Effector memory CD4-positive, alpha-beta T cell (primary cell): ENCODE measurements around the gene NPB.

ENCODE experiments used
- DNase-seq, 3 donors: peaks; one replicate each; pipeline ENCODE4 v3.0.0-alpha.2; 2020
- H3K27ac ChIP-seq: 2 replicates; pipeline ENCODE4 v1.7.0; 2013; ENCODE audit warnings: mild to moderate bottlenecking, low read length, moderate library complexity; ENCODE audit not compliant: insufficient read depth, poor library complexity, severe bottlenecking
- H3K27me3 ChIP-seq: replicated peaks from 2 replicates; pipeline ENCODE4 v1.7.0; 2013; ENCODE audit warnings: mild to moderate bottlenecking, low read length; ENCODE audit not compliant: insufficient read depth, control insufficient read depth, poor library complexity, severe bottlenecking
- H3K36me3 ChIP-seq: 2 replicates; pipeline ENCODE4 v1.7.0; 2013; ENCODE audit warnings: mild to moderate bottlenecking, low read length, moderate library complexity; ENCODE audit not compliant: control insufficient read depth, insufficient read depth
- H3K4me1 ChIP-seq: 2 replicates; pipeline ENCODE4 v1.7.0; 2013; ENCODE audit warnings: low read length, mild to moderate bottlenecking; ENCODE audit not compliant: control insufficient read depth, insufficient read depth, poor library complexity, severe bottlenecking
- H3K4me3 ChIP-seq: 2 replicates; pipeline ENCODE4 v1.7.0; 2013; ENCODE audit warnings: low read length, low read depth, mild to moderate bottlenecking; ENCODE audit not compliant: insufficient read depth, poor library complexity, severe bottlenecking
- H3K9me3 ChIP-seq: 2 replicates; pipeline ENCODE4 v1.7.0; 2013; ENCODE audit warnings: mild to moderate bottlenecking, low read length, moderate library complexity; ENCODE audit not compliant: control insufficient read depth
- total RNA-seq, 3 donors: gene quantifications; one replicate each; lab custom pipeline; 2026; lab: John Stamatoyannopoulos, UW

Gene NPB
- total RNA-seq, result 0.17 to 0.26 (median 0.19) reads per million in 3 donors

DNA sequence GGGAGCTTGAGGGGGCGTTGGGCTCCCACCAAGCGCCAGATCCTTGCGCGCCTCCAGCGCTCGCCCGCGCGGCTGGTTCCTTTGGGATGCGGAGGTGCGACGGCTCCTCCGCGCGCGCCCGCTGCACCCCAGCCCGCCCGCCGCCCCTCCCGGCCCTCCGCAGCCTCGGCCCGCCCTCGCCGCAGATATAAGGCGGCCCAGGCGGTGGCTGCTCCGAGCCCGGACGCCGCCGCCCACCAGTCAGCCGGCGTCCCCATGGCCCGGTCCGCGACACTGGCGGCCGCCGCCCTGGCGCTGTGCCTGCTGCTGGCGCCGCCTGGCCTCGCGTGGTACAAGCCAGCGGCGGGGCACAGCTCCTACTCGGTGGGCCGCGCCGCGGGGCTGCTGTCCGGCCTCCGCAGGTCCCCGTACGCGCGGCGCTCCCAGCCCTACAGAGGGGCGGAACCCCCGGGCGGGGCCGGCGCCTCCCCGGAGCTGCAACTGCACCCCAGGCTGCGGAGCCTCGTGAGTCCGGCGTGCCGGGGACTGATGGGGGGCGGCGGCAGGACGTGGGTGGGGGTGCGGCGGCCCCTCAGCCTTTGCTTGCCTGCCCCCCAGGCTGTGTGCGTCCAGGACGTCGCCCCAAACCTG lies at the start of gene NPB:
TSS of gene NPB (plus strand) at position 216 of the 630 bp plus-strand sequence. CDS start at position 256, 40 bp downstream.
- no peak within 1 kb of the TSS for H3K4me3 ChIP-seq
- no peak for DNase-seq
- H3K4me1 ChIP-seq, result peaks cover 10% of the 10 kb centered on the region
- peaks cover 10% of the 10 kb centered on the region for H3K27me3 ChIP-seq
- H3K9me3 ChIP-seq, result no peaks in the 10 kb centered on the region
- peaks cover 38% of the 10 kb centered on the region for H3K36me3 ChIP-seq
- no peak within 1 kb of the TSS for H3K27ac ChIP-seq

- no peaks in the 10 kb centered on the region for H3K27me3 ChIP-seq
- no peak for DNase-seq
- no peak overlapping the region for H3K4me3 ChIP-seq
- peaks cover 59% of the 10 kb centered on the region for H3K36me3 ChIP-seq
- peaks cover 12% of the 10 kb centered on the region for H3K4me1 ChIP-seq
- H3K27ac ChIP-seq, result no peak overlapping the region
- H3K9me3 ChIP-seq, result no peaks in the 10 kb centered on the region
Observed at GRCh38 chr17:81854974-81855774, 46.9 kb upstream of the NPB start.

DNA sequence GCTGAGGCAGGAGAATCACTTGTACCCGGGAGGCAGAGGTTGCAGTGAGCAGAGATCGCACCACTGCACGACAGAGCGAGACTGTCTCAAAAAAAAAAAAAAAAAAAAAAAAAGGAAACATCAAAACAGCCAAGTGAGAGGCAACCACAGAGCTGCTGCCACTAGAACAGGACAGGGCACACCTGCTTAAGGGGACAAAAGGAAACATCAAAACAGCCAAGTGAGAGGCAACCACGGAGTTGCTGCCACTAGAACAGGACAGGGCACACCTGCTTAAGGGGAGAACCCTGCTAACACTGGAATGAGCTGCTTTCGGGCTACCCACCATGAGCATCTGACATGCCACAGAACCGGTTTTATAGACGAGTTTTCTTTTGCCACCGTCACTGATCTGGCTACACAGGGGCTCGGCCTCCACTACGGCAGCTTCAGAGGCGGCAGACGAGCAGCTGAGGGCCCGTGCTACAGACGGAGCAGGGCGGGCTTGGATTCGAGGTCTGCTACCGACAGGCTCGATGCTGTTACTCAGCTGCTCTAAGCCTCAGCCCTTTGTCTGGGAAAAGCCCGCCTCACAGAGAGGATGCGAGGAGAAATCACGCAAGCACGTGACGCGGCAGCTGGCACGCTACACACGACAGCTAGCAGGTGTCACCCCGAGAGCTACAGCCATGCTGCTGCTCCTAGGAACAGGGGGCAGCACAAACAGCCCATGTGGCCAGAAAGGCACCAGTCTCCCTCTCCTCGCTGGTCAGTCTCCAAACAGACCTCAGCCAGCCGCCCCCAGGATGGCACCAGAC lies 43.7 kb upstream of the NPB start:
- H3K27me3 ChIP-seq, result no peaks in the 10 kb centered on the region
- no peak for DNase-seq
- H3K36me3 ChIP-seq, result peaks cover 35% of the 10 kb centered on the region
- H3K4me3 ChIP-seq, result no peak overlapping the region
- H3K27ac ChIP-seq, result no peak overlapping the region
- peaks cover 15% of the 10 kb centered on the region for H3K4me1 ChIP-seq
- H3K9me3 ChIP-seq, result no peaks in the 10 kb centered on the region

DNA sequence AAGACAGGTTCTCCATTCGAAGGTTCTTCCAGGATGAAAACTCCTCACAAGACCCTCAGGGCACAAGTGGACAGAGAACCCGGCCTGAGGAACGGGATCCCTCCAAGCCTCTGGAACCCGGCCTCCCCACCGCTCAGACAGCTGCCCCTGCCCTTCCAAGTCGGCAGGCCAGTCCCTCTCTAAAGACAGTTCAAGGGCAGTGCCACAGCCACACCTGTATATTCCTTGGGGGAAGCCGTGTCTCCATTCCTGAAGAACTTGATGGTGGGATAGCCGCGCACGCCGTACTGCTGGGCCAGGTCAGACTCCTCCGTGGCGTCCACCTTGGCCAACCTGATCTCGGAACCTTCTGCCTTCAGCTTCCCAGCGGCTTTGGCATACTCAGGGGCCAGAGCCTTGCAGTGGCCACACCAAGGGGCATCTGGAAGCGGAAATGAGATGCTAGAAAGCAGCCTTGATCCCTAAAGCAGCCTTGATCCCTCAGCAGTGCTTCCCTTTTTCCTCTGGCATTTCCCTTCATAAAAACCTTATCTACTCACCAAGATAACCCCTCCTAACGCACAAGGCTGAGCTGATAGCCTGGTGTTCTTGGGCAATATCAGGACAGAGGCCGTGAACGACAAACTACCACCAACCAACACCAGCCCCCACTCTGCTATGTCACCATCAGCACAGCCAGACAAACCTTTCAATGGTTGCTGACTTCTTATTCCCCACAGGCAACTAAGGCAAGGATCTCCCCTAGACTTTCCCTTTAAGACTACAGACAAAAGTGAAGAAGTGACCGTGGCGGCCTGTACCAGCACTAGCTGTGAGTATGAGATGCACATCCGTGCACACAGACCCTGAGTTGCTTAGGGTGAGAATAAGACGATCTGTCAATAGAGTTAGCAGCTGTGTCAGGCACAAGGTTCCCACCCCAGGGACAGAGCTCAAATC lies 42.8 kb upstream of the NPB start:
- Histone ChIP-seq H3K27ac (peak overlapping the region; percentile 84), H3K27me3 (no peaks in the 10 kb centered on the region), H3K4me3 (peak overlapping the region; percentile 64), H3K9me3 (no peaks in the 10 kb centered on the region), H3K4me1 (peaks cover 15% of the 10 kb centered on the region), H3K36me3 (peaks cover 27% of the 10 kb centered on the region)
- no peak for DNase-seq

DNA sequence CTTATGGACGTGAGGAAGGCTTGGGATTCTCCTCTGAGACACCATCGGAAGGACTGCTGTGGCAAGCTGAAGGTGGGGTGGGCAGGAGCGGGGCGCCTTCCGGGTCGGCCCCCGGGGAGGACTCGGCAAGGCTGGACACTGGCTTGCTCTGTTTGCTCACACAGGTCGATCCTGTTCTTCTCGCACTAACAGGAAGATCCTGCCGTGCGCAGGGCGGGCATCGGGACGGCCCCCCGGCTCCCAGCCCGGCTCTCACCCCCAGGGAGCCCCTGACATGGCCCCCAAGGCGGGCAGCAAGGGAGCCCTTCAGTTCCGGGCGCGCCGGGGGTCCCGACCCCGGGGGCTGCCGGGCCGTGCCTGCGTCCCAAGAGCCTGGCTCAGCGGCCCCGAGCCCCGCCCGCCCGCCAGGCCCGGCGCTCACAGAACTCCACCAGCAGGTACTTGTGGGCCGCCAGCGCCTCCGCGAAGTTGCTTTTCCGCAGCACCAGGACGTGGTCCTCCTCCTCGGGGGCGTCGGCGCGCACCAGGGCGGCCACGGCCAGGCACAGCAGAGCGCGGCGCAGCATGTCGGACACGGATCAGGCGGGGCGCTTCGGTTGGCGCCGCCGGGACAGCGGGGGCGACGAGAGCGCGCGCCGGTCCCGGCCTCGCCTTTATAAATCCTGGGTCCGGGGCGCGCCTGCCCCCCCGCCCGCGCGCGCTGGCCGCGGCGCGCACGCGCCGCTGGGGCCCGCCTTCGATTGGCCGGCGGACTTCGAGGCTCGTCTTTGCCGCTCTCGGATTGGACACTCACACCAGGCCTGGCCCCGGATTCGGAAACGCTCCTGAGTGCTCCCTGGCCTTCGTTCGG lies 41.9 kb upstream of the NPB start, which contains the start of gene P4HB:
TSS of gene P4HB (minus strand) at position 630 of the 850 bp plus-strand sequence. CDS start at position 566, 64 bp downstream.
- no peaks in the 10 kb centered on the region for H3K9me3 ChIP-seq
- no peak for DNase-seq
- H3K4me1 ChIP-seq, result peaks cover 15% of the 10 kb centered on the region

DNA sequence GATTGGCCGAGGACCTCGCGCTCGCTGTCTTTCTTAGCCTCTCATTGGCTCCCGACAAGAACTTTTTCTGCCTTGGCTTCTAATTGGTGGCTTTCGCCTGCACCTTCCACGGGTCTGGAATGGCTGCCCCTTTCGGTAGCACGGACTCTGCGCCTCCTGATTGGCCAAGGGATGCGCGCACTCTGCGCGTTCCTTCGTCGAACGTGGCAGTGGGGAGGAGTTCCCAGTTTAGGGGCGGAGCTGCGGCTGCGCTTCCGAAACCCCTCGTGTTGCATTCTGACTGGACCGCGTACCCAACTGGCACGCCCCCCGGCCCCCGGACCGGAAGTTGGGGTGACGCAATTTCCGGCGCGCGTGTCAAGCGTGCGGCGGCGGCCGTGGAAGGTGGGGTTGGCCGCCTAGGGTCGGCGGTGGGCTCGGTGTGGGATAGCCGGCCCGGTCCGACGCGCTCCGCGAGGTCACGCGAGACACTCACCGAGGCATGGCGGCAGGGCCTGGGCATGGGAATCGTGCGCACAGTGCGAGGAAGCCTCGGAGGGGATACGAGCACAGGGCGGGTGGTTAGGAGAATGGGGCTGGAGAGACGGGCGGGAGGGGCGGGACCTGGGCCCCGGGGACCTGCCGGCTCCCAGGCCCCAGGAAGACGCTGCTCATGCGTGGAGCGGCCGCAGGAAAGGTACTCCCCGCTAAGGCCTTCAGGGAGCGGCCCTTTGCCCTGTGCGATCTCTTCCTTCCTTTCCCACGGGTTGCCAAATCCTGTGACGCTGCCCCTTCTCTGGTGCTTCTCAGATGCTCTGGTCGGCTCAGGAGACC lies 41.1 kb upstream of the NPB start:
- Histone ChIP-seq H3K9me3 (no peaks in the 10 kb centered on the region), H3K27ac (peak overlapping the region; percentile 93), H3K27me3 (no peaks in the 10 kb centered on the region), H3K36me3 (peaks cover 13% of the 10 kb centered on the region), H3K4me1 (peaks cover 15% of the 10 kb centered on the region), H3K4me3 (peak overlapping the region; percentile 52)
- DNase-seq, result peak; percentile 99

More for the DNA sequence above, 41.9 kb upstream of the NPB start, which contains the start of gene P4HB:
- H3K27ac ChIP-seq, result peak within 1 kb of the TSS; percentile 93
- peaks cover 18% of the 10 kb centered on the region for H3K36me3 ChIP-seq
- H3K4me3 ChIP-seq, result peak within 1 kb of the TSS; percentile 64
- H3K27me3 ChIP-seq, result no peaks in the 10 kb centered on the region

DNA sequence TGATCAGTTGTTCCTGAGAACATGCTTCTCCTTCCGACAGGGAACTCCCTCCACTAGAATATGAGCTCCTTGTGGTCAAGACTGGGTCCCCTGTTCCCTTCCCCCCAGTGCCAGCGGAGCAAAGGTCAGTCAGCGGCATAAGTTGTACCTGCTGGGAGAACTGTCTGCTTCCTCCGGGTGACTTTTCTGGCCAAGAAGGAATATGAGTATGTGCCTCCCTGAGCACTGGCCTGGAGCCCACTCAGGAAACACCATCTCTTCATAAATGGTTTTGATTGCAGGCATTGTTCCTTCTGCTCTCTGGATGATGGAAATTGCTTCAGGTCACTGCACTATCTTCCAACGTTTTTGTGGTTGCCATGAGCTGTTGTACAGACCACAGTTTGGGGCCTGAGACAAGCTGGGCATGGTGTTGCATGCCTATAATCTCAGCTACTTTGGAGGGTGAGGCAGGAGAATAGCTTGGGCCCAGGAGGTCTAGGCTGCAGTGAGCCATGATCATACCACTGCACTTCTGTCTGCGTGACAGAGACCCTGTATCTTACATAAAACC lies 38.8 kb upstream of the NPB start:
- no peaks in the 10 kb centered on the region for H3K27me3 ChIP-seq
- peaks cover 27% of the 10 kb centered on the region for H3K4me1 ChIP-seq
- no peak for DNase-seq
- H3K36me3 ChIP-seq, result peaks cover 16% of the 10 kb centered on the region
- no peak overlapping the region for H3K27ac ChIP-seq
- no peak overlapping the region for H3K4me3 ChIP-seq
- no peaks in the 10 kb centered on the region for H3K9me3 ChIP-seq
